Uterus (tissue), 2 donors: Measurements from ENCODE around the gene EXOSC7.

ENCODE experiments used
- CTCF ChIP-seq, 4 experiments: fragments of 200-600 bp in 2 of 4; fragments of 450-650 bp in 2 of 4; sonication (generic) in 2 of 4; IDR thresholded peaks; one replicate each; pipeline ENCODE4 v1.5.1; 2016 to 2019; ENCODE audit warnings: antibody characterized with exemption in 4 of 4, mild to moderate bottlenecking in 2 of 4, moderate library complexity in 1 of 4
- POLR2A ChIP-seq, 2 donors: fragments of 450-650 bp; IDR thresholded peaks; one replicate each; pipeline ENCODE4 v1.6.1; 2016; ENCODE audit warnings: antibody characterized with exemption in 2 of 2, mild to moderate bottlenecking in 1 of 2, moderate library complexity in 1 of 2

- TF ChIP-seq CTCF (IDR thresholded peaks at IDR 0.05) = no peak
- no peak for TF ChIP-seq POLR2A (IDR thresholded peaks at IDR 0.05)
Measured at GRCh38 chr3:44955917-44956316, 20.1 kb upstream of the EXOSC7 start.
